SIG-M5 treated with dmso at 0.1 percent for 504 hours (cell line): Measurements from ENCODE around the gene SPR.
A peak's percentile ranks its signal among the peaks of the same experiment; 100 is the strongest.

Source experiments
- DNase-seq: peaks from one replicate; lab custom pipeline; 2025; ENCODE audit not compliant: unreplicated experiment; lab: John Stamatoyannopoulos, UW

The SPR gene

DNA sequence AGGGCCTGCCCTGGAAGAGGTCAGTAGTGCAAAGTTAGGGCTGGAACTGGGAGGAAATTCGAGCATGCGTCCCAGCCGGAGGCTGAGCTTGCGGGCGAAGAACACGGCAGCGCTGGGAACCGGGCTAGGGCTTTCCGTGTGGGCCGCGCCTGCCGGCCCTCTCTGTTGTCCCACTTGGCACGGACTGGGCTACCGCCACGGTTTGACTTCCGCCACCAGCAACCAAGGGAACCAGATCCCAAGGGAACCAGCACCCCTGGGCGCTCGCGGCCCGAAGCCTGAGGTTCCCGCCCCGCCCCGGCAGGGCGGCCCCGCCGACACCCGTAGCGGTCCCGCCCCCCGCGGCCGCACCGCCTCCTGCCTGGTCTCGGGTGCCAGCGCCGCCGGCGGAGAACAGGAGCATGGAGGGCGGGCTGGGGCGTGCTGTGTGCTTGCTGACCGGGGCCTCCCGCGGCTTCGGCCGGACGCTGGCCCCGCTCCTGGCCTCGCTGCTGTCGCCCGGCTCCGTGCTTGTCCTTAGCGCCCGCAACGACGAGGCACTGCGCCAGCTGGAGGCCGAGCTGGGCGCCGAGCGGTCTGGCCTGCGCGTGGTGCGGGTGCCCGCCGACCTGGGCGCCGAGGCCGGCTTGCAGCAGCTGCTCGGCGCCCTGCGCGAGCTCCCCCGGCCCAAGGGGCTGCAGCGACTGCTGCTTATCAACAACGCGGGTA is at the start of gene SPR:
TSS of gene SPR (plus strand) at position 377 of the 708 bp plus-strand sequence. CDS start at position 402, 25 bp downstream.
- peak; percentile 64 for DNase-seq

DNA sequence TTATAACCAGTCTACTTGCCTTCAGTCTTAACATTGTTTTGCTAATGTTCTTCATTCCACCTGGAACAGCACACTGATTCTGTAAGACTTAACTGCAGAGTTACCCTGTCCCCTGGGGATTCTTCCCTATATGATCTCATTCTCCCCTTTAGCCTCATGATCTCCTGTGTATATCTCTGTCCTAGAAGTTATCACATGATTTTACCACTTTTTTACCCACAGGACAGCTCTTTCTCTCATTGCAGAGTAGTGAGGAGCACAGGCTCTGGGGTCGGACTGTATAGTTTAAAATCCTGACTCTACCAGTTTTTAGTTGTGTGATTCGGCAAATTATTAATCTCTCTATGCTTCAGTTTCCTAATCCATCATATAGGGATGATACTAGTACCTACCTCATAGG is 47.1 kb upstream of the SPR start:
- no peak for DNase-seq

DNA sequence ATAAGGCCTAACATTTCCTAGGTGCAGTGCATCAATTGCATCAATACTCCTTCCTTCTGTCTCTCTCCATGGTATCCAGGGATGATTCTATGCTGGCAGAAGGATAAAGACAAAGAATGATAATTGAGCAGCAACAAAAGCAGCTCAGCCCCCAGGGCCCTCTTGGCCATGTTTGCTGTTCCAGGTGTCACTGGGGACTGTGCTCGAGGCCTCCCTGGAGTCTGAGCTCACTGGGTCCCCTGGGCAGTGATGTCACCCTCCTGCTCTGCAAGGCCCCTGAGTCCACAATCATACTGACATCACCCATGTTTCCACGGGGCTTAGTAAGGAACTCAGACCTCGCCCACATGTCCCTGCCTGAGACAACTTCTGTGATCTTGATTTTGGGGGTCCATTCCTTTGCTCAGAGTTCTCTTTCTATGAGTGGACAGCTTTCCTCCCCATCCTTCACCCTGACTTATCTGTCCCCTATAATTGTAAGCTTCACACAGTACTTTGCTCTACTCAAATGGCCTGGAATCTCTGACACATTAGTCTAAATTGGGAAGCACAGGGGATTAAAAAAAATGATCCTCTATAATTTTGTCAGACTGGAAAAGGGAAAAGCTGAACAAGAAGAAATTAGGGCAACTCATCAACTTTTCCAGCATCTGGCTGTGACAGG is 45.6 kb upstream of the SPR start:
- DNase-seq, result no peak

DNA sequence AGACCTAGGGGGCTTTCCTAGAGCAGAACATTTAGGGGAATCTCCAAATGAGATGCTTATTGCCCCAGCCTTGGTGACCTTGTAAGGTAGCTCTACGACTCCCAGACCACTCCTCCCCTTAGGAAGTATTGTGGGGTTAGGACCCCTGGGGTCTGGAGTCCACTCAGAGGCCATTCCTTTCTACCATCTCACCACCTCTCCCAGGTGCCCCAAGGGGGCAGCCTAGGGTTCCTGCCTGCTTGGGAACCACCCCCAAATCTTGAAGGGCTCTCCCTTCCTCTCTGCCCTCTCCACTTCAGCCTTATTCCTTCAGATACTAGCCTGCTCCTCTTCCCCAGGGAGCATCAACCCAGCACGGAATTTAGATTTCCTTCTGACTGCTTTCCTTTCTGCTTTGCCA is 43.9 kb upstream of the SPR start:
- no peak for DNase-seq

DNA sequence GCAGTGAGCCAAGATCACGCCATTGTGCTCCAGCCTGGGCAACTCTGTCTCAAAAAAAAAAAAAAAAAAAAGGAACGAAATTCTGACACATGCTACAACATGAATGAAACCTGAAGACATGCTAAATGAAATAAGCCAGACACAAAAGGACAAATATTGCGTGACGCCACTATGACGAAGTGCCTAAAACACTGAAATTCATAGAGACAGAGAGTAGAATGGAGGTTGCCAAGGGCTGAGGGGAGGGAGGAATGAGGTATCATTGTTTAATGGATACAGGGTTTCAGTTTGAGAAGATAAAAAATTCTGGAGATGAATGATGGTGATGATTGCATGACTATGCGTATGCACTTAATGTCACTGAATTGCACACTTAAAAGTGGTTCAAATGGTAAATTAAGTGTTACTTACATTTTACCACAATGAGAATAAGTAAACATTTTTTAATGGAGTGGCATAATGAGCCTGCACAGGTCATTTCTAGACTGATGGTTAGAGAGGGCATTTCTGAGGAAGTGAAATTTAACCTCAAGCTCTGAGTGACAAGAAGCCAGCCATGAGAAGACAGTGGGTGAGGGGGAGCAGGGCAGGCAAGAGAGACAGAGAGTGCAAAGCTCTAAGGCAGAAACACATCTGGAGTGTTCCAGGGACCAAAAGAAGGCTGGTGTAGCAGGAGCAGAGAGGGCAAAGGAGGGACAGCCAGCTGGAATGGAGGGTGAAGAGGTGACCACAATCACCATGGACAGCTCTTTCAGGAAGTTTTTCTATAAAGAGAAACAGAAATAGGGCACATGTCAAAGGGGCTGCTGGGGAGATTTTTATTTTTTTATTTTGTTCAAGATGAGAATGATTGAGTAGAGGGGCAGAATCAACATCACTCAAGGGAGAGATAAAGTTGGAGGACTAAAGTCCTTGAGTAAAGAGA is 40.8 kb upstream of the SPR start:
- DNase-seq, result no peak

DNA sequence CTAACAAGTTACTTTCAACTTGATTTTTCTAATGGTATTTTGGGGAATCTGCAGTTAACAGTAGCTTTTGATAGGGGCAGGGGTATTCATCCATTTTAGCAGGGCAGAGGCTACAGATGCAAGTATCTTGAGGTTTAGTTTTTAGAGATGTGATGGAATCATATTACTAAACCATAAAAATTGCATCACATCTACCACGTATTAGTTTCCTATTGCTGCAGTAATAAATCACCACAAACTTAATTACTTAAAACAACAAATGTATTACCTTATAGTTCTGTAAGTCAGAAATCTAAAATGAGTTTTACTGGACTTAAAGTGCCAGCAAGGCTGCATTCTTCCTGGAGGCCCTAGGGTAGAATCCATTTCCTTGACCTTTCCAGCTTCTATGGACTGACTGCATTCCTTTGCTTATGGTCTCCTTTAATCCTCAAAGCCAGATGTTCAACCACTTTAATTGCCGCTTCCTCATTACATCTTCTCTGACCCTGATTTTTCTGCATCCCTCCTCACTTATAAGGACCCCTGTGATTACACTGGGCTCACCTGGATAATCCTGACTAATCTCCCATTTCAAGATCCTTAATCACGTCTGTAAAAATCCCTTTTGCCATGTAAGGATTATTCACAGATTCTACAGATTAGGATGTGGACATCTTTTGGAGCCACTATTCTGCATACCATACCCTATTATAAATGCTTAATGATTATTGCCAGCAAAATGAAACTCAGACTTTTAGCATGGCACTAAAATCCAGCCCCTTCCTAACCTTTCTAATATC is 39.5 kb upstream of the SPR start:
- no peak for DNase-seq

DNA sequence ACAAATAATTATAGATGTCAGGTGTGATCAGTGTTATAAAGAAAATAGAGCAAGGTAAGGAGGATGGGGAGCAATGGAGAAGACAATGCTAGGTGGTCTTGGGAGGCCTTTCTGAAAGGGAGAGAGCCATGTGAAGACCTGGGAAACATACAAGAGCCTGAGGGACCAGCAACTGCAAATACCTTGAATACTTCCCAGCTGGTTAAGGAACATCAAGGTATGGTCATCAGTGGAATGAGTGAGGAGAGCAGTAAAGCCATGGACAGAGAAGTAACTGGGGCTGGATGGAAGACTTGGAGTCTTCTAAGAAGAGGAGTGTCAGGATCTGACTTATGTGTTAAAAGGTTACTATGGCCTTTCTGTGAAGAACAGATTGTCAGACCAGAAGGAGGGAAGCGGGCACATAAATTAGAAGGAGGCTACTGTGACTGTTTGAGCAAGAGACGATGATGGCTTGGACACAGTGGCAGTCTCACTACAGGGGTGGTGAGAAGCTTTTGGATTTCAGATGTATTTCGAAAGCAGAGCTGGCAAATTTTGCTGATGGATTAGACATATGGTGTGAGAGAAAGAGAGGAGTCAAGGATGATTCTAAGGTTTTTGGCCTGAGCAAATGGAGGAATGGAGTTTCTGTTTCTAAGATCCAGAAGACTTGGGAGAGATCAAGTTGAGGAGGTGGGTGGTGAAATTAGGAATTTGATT is 38.6 kb upstream of the SPR start:
- DNase-seq, result no peak

DNA sequence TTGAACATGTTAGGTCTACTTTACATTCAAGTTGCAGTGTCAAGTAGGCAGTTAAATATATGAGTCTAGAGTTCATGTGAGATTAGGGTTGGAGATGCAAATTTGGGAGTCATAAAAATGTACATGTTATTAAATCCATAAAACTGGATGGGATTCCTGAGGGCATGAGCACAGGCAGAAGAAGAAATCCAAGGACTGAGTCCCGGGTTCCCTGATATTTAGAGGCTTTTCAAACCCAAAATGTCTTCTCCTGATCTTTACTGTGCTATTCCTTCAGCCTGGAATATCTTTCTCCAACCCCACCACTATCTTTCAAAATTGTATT is 38.1 kb upstream of the SPR start:
- no peak for DNase-seq

DNA sequence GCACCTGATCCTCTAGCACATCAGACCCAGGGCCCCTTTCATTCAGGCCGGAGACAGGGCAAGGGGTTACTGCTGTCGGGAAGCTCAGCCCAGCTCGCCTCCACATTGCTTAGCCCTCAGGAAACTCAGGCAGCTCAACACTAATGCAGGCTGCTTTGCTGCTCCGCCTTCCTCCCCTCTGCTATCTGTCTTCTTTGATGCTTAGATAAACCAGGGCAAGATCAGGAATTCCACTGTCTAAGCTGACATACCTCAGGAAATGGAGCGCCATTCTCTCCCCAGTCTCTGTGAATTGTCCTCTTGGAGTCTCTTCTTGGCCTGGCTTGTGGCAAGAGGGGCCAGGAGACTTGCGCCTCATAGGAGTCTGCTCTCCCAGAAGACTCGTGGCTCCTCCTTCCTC is 35.9 kb upstream of the SPR start:
- no peak for DNase-seq

DNA sequence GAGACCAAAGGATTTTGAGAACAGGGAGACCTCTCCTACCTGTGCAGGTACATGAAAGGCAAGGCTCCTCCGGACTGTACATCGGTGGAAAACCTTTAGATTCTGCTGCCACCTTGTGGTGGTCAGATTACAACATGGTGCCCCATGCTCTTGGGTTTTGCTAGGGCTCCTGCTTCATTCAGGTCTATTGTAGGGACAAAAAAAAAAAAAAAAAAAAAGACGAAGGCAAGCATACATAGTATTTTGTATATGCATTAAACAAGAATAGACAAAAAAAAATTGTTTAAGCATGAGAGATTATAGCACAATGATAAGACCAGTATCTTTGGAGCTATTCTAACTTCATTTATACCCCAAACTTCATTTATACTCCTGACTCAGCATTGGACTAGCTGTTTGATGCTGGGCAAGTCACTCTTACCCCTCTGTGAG is 27.4 kb upstream of the SPR start:
- DNase-seq, result peak; percentile 50

DNA sequence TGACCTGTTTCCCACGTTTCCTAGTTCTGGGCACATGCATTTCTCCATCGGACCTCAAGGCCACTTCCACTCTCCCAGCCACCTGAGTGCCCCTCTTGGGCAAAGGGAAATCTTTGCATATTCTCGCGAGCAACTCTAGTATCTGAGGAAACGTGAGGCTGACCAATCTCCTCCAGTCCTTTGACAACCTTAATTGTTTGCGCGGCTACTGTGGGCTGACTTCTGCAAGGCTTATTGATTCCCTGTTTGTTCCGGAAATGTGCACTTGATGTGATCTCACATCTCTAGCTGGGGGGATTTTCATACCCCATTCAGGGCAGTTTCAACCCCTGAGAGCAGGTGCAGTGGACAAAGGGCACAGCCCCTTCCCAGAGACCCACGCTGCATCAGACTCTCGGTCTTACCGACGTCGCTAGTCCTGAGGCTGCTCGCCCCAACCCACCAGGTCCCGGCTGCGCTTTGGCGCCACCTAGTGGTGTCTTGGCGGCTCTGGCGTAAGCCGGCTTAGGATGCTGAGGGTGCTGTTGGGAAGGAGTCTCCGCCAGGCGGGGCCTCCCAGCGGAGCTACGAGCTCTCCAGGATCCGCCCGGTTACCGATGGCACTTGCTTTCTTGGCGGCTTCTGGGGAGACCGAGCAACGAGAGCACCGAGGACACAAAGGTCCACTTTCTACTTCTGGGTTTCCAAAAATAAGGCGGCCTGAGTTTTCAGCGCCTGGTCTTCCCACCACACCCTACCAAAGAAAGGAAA is 24.8 kb upstream of the SPR start:
- peak; percentile 69 for DNase-seq

DNA sequence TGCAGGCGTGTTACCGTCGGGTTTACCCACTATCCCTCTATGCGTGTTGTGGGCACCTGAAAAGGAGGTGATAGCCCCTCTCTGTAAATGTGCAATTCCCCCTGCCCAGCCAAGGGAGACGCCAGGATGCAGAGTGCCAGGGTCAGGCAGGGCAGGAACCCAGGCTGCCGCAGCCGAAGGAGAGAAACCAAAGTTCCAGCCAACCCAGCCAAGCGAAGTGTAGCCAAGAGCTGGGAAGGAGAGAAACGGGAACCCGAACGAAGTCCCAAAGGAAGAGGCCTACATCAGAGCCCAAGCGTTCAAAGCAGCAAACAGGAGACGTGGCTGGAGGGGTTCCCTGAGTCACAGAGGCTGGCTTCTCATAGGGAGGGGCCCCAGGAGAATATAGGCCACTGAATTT is 24.2 kb upstream of the SPR start:
- DNase-seq, result no peak

DNA sequence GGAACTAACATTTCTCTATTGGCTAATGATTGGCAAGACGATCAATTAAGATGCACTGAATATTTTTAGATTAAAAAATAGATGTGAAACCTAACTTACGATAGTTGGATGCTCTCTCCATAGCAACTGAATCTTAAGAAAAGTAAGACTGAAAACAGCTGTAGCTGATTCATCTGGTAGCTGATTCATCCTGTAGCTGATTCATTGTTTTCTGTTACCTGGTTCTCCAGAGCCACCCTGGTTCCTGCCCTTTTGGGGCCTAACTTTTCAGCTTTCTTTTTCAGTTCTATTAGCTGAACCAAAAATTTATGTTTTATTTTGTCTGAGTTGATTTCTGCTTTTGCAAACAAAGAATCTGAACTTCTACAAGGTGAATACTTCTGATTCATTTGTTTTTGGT is 22.7 kb upstream of the SPR start:
- DNase-seq, result no peak

DNA sequence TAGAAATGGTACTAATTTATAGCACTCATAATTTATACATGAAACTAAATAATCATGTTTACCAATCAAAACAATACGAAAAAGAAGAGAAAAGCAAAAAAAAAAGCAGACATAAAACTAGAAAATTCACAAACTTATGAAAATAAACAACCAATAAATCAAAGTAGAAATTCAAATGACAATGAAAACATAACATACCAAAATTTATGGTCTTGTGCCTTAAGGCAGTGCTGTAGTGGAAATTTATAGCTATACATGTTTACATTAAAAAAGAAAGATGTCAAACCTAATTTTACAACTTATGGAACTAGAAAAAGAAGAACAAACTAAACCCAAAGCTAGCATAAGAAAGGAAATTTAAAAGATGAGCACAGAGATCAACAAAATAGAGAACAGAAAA is 16.1 kb upstream of the SPR start:
- no peak for DNase-seq

DNA sequence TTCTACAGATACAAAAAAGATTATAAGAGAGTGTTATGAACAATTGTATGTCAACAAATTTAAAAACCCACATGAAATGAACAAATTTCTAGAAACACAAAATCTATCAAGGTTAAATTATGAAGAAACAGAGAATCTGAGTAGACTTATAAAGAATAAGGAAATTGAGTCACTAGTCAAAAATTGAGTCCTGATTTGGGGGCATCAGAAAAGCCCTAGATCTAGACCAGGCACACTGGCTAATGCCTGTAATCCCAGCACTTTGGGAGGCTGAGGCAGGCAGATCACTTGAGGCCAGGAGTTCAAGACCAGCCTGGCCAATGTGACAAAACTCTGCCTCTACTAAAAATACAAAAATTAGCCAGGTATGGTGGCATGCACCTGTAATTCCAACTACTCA is 15.3 kb upstream of the SPR start:
- DNase-seq, result no peak

DNA sequence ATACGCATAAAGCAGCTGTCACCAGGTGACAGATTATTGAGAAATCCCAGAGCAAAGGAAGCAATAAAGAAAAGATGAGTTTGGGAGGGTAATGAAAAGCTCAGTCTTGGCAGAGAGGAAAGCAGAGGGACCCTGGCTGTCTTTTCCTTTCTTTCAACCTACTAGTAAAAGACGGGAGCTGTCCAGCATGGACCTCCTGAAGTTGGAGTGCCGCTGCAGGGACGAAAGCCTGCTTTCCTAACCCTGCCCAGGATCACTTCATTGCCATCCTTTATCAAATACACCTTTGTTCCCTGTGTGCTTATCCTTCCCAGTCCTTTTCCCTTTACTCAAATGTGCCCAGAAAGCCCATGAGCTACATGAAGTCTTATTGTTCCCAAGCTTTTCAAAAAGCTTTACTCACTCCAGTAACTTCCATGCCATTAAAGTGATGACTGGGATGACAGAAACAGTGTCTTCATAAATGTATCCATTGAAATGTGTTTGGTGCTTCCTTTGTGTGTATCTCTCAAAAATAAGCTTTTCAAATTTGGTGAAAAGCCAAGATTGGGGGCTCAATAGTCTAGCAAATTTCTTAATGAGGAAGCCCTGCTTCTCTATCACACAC is 3.7 kb upstream of the SPR start:
- DNase-seq, result peak; percentile 42

DNA sequence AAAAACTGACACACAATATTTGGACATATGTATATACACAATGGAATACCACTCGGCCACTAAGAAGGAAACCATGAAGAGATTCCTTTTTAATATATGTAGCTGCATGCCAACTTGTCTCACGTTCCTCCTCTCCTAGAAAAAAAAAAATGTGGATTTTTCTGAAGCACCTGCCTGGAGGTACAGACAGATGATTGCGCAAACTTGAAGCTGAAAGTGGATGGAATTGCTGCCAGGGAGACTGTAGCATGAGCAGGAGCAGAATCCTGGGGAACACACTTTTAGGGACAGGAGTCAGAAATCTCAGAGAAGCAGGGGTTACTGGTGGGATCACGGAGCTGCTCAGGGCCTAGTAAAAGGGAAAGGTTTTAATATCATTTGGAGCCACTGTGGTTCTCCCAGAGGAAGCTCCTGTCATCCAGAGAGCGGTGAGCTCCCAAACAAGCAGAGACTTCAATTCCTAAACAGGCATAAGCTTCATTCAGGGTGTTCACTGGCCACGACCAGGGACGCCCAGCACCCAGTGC is 640 bp upstream of the SPR start:
- no peak for DNase-seq

DNA sequence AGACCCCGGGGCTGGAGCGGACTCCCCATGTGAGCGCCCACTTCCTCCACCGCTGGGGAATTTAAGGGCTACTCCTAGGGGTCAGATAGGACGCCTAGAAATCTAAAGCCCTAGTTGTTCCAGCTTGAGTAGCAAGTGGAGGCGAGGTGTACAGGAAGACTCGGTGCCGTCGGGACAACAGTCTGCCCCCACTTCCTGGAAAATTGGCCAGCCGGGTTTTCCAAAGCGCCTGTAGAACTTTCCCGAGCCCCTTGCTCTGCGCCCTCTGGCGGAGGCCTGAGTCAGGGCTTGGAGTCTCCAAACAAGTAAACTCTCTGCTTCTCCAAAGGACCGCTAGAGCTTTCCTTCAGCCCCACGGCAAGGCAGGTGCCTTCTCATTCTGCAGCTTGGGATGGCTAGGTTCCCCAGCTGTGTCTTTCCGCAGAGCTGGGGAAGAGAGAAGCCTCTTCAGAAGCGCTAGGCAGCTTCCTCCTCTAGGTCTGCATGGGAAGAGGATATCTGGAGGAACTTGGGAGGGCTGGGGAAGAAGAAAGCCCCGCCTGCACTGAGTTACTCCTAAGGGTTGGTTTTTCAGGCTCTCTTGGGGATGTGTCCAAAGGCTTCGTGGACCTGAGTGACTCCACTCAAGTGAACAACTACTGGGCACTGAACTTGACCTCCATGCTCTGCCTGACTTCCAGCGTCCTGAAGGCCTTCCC is 681 bp downstream of the SPR start:
- DNase-seq, result peak; percentile 78
